NCI-H748 (cell line): ENCODE measurements around the gene ADAMTSL4.
"Not testable (repeated sequence)": the region's sequence is repeated elsewhere in the genome, so short reads cannot be mapped to it uniquely, and the experiment has no call there.

ENCODE experiments used
- DNase-seq: peaks from one replicate; lab custom pipeline; 2025; ENCODE audit not compliant: unreplicated experiment; lab: John Stamatoyannopoulos, UW

Gene ADAMTSL4

GRCh38 chr1:150581437-150581836 lies 32.2 kb downstream of the ADAMTSL4 start:
- not testable (repeated sequence) for DNase-seq

DNA sequence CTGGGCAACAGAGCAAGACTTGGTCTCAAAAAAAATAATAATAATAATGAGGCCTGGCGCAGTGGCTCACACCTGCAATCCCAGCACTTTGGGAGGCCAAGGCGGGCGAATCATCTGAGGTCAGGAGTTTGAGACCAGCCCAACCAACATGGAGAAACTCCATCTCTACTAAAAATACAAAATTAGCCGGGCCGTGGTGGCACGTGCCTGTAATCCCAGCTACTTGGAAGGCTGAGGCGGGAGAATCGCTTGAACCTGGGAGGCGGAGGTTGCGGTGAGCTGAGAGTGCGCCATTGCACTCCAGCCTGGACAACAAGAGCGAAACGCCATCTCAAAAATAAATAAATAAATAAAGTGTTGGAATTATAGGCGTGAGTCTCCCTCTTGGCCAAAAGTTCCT lies 32.8 kb downstream of the ADAMTSL4 start:
- not testable (repeated sequence) for DNase-seq

DNA sequence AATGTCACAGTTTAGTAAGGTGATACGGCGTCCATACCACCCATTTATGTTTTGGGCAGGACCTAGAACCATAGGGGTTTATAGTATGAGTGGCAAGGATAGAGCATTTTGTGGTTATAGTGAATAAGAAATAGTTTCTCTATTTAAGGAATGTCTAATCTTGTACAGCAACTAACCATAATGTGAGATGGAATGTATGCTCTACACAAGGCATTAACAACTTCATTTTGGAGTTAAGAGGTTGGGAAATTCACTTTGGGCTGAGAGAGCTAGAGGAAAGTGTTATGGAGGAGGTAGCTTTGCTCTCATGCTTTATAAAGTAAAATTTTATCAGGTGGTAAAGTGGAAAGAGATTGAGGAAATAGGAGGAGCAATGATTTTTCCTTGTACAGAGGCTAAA lies 33.2 kb downstream of the ADAMTSL4 start:
- no peak for DNase-seq

DNA sequence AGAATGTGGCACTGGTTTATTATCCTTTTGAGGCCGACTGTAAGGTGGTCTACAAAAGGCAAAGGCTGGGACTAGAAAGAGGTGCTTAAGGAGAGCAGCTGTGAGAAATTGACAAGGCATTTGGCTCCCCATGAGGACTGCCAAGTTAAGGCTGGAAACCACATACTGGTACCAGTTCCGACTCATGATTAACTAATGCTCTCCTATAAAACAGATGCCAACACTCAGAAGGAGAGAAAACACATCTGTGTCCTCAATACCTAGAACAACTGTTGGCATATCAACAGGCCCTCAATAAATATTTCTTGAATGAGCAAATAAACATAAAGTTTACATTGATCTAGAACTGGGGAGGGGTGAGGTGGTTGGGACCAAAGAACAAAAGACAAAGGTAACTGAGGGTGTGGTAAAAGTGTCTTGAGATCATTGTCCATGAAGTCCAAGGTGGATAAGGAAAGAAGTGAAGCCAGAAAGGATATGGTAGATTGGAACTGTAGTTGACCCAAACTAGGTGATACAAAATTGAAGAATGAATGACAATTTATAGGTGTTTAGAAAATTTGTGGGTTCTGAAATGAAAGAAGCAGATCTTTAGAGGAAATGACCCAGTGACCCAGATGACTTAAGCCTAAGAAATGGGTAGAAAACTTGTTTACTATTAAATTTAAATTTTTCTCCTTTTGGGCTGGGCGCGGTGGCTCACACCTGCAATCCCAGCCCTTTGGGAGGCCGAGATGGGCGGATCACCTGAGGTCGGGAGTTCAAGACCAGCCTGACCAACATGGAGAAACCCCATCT lies 47.1 kb downstream of the ADAMTSL4 start:
- no peak for DNase-seq

GRCh38 chr1:150596976-150597375 lies 47.8 kb downstream of the ADAMTSL4 start:
- DNase-seq = no peak

DNA sequence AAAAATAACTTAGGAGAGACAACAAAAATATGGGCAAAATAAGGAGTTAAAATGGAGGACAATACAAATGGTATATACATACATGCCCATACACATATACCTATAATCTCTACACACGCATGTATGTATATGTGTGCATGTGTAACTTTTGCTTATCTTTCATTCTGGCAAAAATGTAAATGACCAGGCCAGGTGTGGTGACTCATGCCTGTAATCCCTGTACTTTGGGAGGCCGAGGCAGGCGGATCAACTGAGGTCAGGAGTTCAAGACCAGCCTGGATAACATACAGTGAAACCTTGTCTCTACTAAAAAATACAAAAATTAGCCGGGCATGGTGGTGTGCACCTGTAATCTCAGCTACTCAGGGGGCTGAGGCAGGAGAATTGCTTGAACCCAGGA lies 49.1 kb downstream of the ADAMTSL4 start:
- not testable (repeated sequence) for DNase-seq

DNA sequence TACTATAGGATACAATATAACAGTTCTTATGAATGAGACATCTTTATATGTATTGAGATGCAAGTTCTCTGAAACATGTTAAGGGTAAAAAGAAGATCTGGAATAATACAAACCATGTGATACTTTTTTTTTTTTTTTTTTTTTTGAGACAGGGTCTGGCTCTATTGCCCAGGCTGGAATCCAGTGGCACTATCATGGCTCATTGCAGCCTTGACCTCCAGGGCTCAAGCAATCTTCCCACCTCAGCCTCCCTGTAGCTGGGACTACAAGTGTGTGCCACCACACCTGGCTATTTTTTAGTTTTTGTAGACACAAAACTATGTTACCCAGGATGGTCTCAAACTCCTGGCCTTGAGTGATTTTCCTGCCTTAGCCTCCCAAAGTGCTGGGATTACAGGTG lies 52.3 kb downstream of the ADAMTSL4 start:
- no peak for DNase-seq

- DNase-seq = not testable (repeated sequence)
These were observed 53.2 kb downstream of the ADAMTSL4 start for GRCh38 chr1:150602372-150602771.

GRCh38 chr1:150603711-150604110 lies 54.5 kb downstream of the ADAMTSL4 start:
- no peak for DNase-seq

DNA sequence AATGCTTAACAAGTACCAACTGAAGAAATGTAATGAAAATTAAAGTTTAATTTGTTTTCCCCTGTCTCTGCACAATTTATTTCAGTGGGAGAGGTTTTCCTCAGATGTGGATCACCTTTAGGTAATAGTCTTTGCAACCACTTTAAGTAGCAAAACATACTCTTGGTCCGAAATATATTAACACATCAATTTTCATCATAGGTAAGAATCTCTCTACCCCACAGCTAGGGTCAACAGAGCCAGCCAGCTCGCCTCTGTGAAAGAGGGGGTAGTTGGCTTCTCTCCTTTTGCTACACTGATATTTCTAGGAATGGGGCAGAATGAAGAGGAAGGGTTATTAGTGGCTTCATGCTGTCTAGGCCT lies 55.0 kb downstream of the ADAMTSL4 start:
- DNase-seq = no peak

- not testable (repeated sequence) for DNase-seq
These were observed 56.2 kb downstream of the ADAMTSL4 start for GRCh38 chr1:150605451-150605731.

DNA sequence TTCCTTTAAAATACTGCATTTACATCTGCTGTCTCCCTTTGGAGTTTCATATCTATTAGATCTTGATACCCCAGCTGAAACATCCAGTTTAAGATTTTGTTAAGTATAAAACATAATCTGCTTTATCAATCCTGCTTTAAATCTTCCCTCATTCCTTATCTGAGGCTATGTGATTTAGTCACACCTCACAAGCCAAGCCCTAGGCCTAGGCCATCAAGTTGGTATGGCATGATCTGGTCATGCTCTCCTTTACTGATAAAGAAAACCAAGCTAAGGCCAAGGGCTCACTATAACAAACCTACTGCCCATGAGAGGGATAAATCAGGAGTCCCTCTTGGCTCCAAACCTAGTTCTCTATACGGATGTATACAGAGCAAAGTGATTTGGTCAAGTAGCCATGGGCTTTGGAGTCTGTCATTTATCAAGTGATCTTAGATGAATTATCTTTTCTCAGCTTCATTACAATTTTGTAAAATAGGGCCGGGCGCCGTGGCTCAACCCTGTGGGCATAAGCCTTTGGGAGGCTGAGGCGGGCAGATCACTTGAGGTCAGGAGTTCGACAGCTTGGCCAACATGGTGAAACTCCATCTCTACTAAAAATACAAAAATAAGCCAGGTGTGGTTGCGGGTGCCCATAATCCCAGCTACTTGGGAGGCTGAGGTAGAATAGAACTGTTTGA lies 57.4 kb downstream of the ADAMTSL4 start:
- DNase-seq = no peak

GRCh38 chr1:150609732-150610131 lies 60.5 kb downstream of the ADAMTSL4 start:
- DNase-seq = no peak
